CD4-positive, alpha-beta T cell treated with Interleukin-17A for 1 hour (primary cell): ENCODE data around the gene SLC6A4.
"Not testable (repeated sequence)": the region's sequence is repeated elsewhere in the genome, so short reads cannot be mapped to it uniquely, and the experiment has no call there.

Experiments
- DNase-seq: peaks from one replicate; pipeline ENCODE4 v3.0.0-alpha.2; 2020

Gene SLC6A4

DNA sequence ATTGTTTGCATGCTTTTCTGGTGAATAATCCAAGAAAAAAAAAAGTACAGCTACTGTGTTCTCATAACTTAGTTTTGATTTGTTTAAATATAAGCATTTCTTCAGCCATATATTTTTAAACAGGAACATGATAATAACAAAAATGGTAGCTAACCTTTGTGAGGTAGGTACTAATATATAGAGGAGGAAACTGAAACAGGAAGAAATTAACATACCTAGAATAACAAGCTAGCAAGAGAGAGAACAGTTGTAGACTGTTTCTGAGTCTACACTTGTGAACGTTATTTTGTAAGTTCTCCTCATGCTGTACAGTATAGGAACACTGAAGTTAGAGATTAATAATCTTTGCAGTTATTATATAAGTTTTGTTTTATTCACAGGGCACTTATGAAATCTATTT lies 69.5 kb downstream of the SLC6A4 start:
- no peak for DNase-seq

DNA sequence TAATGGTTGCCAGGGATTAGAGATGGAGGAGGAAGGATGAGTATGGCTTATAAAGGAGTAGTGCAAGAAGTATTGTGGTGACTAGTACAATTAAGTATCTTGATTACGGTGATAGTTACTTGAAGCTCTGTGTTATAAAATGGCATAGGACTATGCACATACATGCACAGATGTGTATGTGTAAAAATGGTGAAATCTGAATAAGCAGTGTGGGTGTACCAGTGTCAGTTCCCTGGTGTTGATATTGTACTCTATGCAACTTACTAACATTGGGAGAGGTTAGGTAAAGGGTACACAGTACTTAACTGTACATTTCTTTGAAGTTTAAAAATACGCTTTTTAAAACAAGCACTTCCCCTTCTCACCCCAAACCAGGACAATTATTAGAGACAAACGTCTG lies 70.3 kb downstream of the SLC6A4 start:
- no peak for DNase-seq

DNA sequence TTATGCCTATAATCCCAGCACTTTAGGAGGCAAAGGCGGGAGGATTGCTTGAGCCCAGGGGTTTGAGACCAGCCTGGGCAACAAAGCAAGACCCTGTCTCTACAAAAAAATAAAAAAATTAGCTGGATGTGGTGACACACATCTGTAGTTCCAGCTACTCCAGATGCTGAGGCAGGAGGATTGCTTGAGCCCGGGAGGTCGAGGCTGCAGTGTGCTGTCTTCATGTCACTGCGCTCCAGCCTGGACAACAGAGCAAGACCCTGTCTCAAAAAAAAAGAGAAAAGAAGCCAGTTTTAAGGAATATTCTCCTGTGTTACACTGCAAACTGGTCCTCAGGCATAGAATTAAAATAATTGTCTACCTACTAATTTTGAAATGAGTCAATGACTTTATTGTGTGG lies 71.0 kb downstream of the SLC6A4 start:
- DNase-seq = no peak

DNA sequence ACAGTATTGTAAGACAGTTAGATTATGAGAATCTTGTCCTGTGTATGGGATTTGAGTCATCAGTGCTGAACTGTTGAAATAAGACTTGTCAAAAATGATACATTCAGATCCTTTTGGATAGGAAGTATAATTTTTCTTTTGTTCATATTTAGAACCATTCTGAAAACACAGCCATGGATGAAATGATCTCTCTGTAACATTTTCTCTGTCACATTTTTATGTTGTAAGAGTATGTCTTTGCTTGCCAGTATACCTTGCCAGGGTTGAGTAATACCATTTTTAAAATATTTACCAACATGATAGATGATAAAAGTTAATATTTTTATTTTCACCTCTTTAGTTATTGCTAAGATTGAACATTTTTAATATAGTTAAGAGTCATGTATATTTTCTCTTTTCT lies 73.9 kb downstream of the SLC6A4 start:
- no peak for DNase-seq

DNA sequence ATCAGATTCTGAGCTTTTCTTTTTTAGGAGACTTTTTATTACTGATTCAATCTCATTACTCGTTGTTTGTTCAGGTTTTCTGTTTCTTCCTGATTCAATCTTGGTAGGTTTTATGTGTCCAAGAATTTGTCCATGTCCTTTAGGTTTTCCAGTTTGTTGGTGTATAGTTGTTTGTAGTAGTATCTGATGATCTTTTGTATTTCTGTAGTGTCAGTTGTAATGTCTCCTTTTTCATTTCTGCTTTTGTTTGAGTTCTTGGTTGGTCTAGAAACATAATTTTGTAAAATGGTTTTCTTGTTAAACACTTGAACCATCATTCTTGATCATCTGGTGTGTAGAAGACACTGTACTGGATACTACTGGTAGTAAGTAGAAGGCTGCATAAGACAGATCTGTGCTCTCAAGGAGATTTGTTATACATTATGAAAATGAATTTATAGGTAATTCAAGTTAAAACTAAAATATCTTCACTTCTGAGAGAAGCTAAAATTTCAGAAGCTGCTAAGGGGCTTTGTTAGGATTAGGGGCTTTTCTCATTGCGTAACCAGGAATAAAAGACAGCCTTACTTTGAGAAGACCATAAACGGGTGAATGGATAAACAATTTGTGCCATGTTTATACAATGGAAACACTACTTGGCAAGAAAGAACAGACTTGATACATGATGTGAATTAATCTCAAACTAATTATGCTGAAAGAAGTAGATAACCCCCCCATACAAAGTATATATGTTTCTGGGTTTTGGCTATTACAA lies 74.9 kb downstream of the SLC6A4 start:
- no peak for DNase-seq

DNA sequence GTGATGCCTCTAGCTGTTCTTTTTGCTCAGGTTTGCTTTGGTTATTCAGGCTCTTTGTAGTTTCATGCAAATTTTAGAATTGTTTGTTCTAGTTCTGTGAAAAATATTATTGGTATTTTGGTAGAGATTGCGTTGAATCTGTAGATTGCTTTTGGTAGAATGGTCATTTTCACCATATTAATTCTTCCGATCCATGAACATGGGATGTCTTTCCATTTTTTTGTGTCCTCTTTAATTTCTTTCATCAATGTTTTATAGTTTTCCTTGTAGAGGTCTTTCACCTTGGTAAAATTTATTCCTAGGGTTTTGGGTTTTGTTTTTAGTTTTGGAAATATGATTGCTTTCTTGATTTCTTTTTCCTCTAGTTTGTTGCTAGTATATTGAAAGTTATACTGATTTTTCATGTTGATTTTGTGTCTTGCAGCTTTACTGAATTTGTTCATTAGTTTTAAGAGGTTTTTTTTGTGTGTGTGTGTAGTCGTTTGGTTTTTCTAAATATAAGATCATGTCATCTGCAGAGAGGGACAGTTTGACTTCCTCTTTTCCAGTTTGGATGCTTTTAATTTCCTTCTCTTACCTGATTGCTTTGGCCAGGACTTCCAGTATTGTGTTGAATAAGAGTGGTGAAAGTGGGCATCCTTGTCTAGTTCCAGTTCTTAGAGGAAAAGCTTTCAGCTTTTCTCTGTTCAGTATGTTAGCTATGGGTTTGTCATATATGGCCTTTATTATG lies 76.4 kb downstream of the SLC6A4 start:
- DNase-seq = no peak

DNA sequence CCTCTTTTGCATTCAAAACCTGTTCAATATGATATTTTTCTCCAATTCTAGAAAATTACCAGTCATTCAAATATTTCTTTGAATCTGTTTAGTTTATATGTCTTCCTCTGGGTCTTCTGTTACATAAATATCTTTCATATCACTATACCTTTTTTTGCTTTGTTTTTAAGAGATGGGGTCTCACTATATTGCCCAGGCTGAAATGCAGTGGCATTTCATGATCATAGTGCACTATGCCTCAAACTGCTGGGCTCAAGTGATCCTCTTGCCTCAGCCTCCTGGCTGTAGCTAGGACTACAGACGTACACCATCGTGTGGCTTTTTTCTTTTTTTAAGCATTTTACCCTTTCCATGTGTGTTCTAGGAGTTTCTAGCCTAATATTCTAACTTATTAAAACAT lies 80.1 kb downstream of the SLC6A4 start:
- no peak for DNase-seq

DNA sequence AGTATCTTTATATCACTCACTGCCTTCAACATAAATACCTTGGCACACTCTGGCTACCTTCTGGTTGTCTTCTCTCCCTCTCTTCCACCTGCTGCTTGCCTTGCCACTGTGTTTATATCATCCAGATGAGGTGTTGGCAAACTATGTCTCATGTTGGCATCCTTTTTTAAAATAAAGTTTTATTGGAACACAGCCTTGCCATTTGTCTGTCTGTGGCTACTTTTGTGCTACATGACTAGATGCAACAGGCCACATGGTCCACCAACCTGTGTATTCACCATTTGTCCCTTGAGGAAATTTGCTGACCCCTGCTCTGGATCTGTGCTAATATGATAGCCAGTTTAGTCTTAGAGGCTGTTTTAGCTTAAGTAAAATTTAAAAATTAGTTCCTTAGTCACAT lies 82.0 kb downstream of the SLC6A4 start:
- DNase-seq = no peak

DNA sequence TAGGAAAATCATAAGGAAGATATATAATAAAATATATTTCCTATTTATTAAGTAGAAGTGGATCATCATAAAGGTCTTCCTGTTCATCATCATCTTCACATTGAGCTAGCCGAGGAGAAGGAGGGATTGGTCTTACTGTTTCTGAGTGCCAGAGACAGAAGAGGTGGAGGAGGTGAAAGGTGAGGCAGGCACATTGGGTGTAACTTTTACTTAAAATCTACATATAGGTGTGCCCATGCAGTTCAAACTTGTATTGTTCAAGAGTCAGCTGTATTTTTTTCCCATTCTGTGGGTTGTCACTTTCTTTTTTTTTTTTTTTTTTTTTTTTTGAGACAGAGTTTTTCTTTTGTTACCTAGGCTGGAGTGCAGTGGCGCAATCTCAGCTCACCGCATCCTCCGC lies 84.0 kb downstream of the SLC6A4 start:
- no peak for DNase-seq

DNA sequence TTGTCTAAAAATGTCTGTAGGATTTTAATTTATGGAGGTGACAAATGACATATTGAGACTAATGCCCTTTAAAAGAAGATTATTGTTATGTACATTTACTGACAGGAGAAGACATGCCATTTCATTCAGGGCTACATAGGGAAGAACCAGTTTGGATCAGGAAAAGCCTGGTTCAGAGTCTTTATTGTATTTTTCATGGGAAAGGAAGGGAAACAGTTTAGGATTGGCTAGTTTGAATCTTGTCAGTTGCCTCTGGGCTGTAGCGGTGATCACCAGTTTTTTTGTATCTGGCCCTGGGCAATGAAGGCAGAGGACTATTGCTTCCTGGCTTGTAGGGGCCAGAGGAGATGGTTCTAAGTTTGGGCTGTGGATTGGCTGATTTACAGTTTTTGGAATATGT lies 87.1 kb downstream of the SLC6A4 start:
- no peak for DNase-seq

DNA sequence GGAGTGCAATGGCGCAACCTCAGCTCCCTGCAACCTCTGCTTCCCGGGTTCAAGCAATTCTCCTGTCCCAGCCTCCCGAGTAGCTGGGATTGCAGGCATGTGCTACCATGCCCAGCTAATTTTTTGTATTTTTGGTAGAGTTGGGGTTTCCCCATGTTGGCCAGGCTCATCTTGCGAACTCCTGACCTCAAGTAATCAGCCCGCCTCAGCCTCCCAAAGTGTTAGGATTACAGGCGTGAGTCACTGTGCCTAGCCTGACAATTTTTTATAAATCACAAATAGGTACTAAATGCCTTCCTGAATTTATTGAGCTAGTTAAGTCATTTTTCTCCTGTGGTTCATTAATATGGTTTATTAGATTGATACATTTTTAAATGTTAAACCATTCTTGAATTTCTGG lies 87.6 kb downstream of the SLC6A4 start:
- not testable (repeated sequence) for DNase-seq
